Stimulated activated CD8-positive, alpha-beta memory T cell treated with anti-CD3 and anti-CD28 coated beads, Interleukin-7, amount 100 ng/mL, for 4 hours (primary cell): ENCODE results near the gene DIDO1.
A peak's percentile ranks its signal among the peaks of the same experiment; 100 is the strongest.

ENCODE experiments used
- DNase-seq, 2 donors: peaks; one replicate each; pipeline ENCODE4 v3.0.0-alpha.2; 2020; ENCODE audit warnings: low read depth in 2 of 2

DIDO1 gene

DNA sequence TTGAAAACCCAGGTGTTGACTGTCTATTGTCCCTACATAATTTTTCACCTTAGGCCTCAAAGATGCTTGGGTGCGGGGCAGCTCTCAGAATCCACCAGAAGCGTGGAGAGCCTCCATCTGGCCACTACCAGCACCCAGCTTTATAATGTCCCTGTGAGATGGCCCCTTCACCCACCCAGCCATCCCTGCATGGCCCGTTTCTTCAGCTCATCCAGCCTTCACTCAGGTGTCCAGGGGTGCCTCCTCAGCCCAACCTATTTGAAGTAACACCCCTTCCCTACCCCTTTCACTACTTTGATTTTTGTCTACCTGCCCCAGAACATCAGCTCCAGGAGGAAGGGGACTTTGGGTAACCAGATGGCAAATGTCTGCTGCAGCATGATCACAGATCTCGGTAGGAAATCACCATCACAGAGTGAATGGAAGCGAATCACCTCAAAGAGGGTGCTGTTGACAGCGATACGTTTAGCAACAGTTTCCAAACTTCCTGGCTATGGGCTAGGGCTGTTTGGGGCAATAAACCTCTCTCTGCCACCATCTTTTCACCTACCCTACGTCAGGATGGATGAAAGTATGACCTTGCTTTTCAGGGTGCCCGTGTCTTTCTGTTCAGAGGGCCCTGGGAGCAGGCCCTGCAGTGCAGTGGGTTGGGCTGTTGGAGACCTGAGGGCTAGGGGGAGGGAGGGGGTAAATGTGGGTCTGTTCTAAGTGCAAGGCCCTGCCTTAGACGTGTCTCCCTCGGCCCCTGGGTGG, 25.0 kb upstream of the DIDO1 start:
- no peak for DNase-seq

DNA sequence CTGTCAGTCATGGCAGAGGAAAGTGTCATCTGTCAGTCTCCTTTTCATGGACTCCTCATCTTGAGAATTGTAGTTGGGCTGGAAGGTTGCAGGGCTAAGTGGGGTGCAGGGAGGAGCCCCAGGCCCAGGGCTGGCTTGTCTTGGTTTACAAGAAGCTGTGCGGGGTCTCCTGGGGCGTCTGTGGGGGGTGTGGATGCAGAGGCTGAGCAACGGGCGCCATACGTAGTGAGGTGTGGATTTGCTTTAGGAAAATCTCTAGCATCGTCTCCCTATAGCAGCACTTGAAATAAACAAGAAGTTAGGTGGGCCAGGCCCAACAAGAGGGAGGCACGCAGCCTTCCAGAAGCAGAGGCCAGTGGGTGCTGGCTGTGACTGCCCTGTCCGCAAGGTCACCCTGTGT, 24.4 kb upstream of the DIDO1 start:
- DNase-seq: no peak

DNA sequence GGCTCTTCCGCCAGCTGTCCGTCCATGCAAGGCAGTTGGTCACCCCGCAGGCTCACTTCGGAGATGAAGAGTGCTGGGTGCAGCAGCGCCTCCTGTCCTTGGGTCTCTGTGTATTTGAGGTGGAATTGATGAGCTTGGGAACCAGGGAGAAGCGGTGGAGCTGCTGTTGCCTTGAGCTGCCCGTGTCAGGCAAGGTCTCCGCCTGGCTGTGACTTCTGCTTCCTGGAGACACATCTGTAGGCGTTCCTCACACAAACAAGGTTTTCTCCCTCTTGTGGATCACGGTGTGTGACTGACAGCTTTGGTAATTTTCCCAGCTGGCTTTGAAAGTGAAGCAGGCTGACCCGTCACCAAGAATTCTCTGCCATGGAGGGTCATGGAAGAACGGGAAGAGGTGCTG, 23.7 kb upstream of the DIDO1 start:
- DNase-seq: no peak

DNA sequence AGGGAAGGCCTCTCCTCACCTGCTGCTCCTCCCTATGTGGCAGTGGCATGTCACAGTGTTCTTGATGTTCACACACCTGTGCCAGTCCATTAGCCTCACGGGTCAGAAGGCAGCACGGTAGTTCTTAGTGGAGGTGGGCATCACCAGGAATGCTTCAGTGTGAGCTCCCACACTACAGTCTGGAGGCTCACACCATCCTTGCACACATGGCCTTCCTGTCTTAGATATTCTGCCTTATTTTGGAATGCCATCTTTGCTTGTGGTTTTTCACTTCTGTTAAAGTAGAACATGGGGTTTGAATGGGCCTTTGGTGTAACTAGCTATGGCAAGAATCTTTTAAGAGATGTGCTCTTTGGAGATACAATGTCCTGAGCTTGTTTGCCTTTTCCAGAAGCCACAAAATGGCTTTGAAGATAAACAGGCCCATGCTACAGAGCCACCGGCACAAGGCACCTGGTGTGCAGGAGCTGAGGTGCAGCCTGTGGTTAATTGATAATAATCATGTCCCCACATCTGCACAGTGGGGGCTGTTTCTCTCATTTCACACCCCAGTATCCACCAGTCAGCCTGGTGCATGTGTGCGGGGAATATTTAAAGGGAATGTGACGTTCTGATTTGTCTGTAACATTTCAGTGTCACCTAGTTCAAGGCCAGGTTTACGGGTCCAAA, 23.0 kb upstream of the DIDO1 start:
- no peak for DNase-seq

DNA sequence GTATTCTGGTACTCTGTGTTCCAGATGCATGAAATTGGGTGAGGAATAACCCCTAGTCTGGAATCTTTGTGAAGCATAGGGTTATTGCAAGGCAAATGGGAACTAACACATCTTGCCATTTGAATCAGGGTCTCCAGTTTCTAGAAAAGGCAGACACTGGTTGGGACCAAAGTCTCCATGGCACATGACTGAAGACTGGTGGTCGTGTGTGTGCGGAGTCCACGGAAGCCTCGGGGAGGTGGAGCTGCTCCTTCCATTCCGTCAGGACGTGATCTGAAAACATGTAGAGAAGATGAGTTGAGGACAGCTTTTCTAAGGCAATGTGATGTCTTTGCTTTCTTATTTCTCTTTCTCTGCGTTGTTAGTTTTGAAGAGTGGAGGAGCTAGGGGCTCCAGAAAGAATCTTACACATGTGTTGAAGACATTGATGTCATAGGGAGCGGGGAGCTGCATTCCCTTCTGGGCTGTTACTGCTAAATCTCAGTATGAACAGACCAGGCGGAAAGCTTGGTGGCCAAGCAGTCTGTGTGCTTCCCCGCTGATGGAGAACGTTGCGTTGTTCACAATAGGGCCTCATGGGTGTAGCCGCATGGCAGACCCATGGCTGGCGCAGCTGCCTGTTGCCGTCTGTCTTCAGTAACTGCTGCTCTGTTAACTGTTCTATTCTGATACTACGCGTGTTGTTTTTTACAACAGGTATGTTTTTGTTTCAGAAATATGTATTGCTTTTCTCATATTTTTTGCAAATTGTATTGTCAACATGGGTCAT, 21.4 kb upstream of the DIDO1 start:
- no peak for DNase-seq

DNA sequence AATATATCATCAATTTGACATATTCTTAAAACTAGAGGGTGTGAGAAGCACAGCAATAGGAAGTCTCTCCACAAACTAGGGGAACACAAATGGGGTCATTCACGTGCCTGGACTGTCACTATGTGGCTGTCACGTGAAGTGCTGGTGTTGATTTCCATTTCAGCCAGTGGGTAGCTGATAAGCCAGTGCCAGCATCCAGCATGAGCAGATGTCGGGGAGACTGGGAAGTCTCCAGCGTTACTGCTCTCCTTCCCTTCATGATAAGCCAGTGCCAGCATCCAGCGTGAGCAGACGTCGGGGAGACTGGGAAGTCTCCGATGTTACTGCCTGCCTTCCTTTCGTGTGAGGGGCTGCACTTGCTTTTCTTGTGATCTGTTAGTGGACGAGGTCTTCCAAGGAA, 20.6 kb upstream of the DIDO1 start:
- no peak for DNase-seq

DNA sequence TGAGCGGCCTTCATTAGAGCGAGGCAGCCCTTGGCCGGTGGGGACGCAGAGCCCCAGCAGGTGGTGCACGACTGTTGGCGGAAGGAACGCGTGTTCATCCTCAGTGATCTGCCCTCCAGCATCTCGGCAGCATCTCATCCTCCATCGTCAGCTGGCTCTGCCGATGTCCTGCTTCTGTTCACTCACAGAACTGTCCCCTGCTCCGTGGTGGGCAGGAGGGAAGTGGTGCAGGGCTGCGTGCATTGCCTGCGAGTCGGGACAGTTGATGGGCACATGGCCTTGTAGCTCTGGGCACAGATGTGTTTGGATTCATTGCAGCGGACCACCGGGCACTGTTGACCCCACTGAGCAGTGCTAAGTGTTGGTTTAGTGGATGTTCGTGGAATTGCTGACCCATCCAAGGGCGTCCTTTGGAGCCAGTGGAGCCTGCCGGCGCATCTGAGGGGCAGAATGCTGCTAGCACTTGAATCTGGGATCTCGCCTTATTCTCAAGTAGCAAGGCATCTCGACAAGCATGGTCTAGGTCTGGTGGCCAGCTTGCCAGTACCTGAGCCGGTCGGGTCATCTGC, 19.6 kb upstream of the DIDO1 start:
- DNase-seq: no peak

DNA sequence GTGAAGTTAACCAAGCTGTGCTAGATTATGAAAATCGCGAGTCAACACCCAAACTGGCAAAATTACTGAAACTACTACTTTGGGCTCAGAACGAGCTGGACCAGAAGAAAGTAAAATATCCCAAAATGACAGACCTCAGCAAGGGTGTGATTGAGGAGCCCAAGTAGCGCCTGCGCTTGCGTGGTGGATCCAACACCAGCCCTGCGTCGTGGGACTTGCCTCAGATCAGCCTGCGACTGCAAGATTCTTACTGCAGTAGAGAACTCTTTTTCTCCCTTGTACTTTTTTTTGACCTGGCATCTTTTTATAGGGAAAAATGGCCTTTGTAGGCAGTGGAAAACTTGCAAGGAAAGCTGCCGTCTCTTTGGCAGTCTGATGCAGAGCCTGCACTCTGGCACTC, 18.4 kb upstream of the DIDO1 start:
- DNase-seq: no peak

DNA sequence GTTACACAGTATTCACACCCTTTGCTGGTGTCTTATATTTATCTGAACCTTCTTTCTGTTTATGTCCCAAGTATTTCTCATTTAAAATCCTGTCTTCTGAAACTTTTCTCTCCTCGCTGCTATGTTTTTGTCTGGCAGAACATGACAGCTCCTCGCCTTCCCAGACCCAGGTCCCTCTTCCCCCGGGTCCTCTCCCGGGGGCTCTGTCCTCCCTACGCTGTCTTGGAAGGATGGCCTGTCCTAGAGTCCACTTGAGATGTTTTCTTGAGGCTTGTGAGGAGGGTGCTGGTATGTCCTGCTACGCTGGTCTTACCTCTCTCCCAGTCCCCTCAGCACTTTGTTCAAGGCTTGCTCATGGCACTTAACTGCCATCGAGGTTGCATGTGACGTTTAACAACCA, 17.9 kb upstream of the DIDO1 start:
- DNase-seq: no peak

DNA sequence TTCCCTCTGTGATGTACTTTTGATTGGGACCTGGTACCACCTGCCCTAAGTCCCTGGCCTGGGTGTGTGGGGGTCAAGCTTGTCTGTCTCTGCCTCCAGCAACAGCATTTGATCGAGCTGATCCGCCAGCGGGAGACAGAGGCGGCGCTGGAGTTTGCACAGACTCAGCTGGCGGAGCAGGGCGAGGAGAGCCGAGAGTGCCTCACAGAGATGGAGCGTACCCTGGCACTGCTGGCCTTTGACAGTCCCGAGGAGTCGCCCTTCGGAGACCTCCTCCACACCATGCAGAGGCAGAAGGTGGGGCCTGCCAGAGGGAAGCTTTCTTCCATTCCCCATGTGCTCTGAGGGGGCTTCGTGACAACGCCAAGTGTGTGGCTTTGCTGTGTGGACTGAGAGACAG, 17.1 kb upstream of the DIDO1 start:
- no peak for DNase-seq

DNA sequence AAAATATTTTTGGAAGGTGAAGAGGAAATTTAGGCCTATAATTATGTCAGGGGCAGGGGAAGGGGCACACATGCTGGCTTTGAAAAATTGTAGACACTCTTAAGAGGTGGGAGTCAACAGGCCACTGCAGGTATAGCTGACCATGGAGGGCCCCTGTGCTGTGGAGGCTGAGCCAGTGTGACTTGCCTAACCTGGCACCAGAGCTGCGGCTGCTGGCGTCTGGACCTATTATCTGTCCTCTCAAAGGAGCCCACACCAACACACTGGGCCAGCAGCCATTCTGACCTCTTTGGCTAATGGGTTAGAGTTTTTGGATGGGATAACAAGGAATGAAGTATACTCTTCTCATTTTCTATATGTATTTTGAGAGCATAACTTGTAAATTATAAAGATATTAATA, 16.2 kb upstream of the DIDO1 start:
- DNase-seq: no peak

DNA sequence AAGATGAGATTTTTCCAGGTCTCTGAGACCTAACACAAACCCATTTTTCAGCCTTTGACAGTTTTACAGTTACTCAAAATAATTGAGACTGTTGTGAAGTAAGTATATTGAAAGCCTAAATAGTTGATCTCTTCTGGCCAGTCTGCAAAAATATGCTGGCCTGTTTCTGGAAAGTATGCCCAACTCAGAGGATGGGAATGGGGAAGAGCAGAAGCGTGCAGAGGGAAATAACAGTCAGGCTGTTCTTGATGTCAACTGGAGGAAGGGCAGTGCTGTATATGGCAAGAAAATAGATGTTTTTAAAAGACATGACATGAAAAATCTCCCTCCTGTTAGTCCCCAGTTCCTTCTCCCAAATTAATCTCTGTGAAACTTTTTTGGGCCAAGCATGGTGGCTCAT, 15.5 kb upstream of the DIDO1 start:
- no peak for DNase-seq

DNA sequence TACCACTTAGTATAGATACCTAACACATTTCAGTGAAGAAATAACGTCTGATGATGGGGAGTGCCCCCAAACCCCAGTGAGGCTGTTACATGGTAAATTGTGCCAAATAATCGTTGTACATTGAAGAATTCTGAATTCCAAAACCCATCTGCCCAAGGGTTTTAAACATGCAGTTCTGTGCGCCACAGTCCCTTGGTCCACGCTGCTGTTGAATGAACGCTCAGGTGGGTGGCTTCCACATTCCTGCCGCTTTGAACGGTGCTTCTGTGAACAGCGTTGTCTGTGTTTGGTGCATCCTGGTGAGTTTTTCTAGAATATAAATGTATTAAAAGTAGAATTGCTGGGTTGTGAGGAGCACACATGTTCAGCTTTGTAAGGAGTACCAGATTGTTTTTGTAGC, 14.6 kb upstream of the DIDO1 start:
- no peak for DNase-seq

DNA sequence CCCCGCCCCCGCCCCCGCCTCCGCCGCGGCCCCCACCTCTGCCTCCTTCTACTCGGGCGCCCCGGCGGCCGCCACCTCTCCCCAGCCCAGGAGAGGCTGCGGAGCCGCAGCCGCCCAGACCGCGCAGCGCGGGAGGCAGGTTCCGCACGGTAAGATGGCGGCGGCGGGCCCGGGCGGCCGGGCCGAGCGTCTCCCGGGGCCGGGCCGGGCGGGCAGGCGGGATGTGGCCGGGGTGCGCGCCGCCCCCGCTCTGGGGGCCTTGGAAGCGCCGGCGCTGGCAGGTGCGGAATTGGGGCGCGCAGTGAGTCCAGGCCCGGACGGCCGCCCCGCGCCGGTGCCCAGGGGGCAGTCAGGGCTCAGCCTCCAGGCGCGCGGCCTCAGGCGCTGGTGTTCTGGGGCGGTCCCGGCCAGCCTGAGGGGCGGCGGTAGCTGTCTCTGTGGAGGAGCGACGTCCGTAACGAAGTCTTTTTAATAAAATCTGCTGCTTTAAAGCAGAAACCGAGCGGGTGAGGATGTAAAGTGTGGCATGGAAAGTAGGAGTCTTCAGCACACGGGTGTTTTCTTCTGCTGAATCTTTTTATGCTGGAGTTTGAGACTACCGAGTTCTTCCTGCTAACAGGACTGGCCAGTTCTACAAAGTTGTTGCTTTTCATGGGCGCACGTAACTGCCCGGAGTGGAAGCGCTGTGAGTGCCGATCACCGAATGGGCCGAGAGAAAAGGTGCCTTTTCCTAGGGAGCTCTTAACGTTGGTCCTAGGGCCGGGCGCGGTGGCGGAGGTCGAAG, 12.0 kb upstream of the DIDO1 start, which contains the start of gene GID8:
Gene GID8 (plus strand): TSS at position 43 of the 784 bp plus-strand sequence. CDS start 3,356 bp downstream, outside the sequence.
- DNase-seq: peak in 1 of 2 donors; percentile 47

DNA sequence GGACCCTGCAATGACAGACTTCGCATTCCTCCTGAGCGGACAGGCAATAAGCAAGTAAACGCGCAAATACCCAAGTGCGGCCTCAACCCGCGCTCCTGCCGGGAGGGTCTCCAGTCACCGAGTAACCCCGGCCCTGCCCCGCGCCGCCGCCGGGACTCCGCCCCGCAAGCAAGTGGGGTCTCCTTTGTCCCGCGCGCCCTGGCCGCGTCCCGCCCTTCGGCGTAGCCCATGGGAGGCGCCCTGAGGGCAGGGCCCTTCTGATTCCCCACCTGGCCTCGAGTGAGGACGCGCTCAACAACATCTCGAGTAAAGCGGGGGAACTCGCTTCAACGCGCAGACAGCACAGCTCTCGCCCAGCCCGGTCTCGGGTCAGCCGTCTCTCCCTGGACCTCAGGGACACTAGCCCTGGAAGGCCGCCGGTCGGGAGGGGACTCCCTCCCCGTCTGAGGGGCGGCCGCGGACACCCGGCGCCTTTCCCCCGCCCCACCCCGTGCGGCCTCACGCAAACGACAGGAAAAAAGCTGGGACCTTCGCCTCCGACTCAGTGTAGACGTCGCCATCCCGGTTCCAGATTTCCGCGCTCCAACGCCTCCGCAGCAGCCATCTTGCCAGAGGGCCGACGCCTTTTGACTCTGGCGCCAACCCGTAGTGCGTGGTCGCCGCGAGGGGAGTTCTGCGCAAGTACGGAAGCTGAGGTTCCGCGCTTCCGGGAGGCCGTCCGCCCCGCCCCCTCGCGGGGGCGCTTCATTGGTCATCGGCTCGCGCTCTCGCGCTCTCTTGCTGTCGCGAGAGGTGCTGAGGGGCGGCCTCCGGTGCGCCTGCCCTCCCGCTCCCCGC, 11.2 kb upstream of the DIDO1 start:
- peak; percentile 91 to 97 for DNase-seq

DNA sequence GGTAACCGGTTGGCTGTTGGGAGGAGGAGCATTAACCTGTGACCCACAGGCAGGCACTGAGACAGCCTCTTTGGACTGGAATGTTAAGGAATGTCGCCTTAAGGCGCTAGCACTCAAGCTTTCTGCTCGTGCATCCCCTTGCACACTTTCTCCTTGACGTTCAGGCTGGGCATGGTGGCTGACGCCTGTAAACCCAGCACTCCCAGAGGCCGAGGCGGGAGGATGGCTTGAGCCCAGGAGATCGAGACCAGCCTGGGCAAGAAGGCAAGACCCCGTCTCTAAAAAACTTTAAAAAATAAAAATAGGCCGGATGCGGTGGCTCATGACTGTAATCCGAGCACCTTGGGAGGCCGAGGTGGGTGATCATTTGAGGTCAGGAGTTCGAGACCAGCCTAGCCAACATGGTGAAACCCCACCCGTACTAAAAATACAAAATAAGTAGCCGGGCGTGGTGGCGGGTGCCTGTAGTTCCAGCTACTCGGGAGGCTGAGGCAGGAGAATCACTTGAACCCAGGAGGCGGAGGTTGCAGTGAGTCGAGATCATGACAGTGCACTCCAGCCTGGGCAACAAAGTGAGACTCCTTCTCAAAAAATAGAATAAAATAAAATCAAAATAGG, 9.8 kb upstream of the DIDO1 start:
- DNase-seq: no peak

DNA sequence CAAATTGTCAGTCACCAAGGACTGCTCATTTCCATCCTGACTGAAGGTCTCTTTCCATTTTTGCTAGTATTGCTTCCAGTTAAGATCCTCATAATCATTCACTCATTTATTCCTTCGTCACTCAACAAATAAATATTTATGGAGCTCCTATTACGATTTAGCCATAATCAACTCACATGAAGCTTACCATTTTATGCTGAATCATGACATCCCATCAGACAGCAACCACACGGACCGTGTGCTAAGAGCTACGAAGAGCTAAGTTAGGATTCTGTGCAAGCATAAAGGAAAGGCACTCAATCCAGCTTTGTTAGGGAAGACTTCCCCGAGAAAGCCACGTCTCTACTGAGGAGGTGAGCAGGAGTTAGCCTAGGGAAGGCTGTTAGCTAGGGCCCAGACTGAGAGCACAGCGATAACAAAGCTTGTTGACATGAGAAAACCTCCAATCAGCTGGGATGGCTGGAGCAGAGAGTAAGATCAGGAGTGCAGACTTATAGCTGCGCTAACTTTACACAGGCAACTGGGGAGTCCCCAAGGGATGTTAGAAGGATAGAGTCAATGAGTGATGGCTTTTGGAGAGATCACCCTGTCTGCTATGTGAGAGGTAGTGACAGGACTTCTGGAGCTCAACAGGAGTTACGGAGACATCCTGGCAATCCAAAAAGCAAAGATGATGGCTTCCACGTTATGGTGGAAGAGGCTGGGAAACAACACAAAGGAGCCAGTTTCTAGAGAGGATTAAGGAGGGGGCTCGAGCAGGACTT, 9.1 kb upstream of the DIDO1 start:
- no peak for DNase-seq

DNA sequence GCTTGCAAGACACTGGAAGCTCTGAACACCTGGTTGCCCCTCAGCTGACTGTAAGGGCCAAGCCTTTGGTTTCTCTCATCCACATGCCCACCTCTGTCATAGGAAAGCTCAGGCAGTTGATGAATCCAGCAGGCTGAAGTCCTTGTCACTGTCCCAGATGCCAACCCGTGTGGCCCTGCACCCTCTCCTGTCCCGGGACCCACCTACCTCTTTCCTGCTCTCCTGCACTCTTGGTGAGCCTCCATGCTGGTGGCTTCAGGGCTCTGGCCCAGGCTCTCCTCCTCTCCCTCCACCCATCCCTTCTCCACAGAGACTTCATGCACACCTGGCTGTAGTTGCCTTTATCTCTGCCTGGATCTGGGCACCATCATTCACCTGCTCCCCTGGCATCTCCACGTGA, 7.7 kb upstream of the DIDO1 start:
- no peak for DNase-seq

DNA sequence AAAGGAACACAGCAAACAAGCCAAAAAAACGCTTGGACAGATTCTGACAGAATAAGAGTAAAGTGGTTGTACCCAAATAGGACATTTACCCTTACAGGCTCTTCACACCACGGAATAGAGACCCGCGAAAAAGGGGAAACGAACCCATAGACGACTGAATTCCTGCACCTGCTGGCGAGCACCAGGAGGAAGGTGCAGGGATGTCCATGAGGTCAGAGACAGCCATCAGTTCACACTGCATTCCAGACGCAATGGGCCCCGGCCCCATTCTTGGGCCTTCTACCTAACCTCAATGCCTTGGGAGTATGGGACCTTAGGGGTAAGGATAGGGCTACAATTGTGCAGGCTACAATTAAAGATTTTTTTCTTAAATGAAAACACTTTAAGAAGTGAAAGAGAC, 5.2 kb upstream of the DIDO1 start:
- no peak for DNase-seq
